HG03571 (cell line): ENCODE data around the gene CLASRP.
"Not testable (repeated sequence)": the region's sequence is repeated elsewhere in the genome, so short reads cannot be mapped to it uniquely, and the experiment has no call there.

Experiments
- ATAC-seq: cut with Tn5 transposase; IDR thresholded peaks from one replicate; pipeline ENCODE4 v1.9.1; 2021; ENCODE audit not compliant: unreplicated experiment

Gene CLASRP, protein sequence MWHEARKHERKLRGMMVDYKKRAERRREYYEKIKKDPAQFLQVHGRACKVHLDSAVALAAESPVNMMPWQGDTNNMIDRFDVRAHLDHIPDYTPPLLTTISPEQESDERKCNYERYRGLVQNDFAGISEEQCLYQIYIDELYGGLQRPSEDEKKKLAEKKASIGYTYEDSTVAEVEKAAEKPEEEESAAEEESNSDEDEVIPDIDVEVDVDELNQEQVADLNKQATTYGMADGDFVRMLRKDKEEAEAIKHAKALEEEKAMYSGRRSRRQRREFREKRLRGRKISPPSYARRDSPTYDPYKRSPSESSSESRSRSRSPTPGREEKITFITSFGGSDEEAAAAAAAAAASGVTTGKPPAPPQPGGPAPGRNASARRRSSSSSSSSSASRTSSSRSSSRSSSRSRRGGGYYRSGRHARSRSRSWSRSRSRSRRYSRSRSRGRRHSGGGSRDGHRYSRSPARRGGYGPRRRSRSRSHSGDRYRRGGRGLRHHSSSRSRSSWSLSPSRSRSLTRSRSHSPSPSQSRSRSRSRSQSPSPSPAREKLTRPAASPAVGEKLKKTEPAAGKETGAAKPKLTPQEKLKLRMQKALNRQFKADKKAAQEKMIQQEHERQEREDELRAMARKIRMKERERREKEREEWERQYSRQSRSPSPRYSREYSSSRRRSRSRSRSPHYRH

DNA sequence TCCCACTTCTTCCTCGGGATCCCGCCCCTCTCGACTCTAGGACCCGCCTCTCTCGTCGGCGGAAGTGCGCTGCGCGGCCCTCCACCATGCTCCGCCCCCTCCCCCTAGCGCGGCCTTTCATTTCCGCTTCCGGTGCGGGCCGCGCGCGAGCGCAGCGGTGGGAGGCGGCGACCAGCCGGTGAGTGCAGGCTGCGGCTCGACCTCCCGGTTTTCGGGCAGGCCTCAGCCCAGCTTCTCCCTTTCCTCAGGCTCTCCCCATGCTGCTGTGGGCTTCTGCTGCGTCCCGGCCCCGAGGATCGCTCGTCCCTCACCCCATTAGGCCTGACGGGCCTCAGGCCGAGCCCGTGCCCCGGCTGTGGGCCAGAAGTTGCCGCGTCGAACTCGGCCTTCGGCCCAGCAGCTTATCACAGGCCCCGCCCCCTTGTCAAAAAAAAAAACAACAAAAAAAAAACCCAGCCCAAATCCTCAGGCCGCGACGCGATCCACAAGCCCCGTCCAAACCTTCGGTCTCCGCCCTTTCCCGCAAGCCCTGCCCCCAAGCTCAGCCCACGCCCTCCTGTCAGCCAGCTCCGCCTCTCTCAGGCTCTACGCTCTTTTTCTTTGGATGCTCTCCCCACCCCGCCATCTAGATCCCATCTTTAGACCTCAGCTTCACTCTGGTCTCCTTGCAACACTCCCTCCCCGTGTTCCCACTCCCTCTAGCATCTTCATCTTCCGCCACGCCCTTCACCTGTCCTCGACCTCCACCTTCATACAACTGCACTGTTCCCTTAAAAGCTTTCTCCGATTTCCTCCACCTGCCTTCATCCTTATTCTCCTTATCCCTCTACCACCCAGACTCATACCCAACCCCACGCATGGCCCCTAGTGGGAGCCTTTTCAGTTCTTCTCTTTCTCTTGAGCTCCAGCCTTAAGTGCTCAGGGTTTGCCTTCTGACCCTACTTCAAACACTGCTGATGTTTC lies at the start of gene CLASRP:
CLASRP (plus strand) TSS at position 115 of the 963 bp plus-strand sequence. CDS start 1,168 bp downstream, outside the sequence.
- ATAC-seq: peak; percentile 78

DNA sequence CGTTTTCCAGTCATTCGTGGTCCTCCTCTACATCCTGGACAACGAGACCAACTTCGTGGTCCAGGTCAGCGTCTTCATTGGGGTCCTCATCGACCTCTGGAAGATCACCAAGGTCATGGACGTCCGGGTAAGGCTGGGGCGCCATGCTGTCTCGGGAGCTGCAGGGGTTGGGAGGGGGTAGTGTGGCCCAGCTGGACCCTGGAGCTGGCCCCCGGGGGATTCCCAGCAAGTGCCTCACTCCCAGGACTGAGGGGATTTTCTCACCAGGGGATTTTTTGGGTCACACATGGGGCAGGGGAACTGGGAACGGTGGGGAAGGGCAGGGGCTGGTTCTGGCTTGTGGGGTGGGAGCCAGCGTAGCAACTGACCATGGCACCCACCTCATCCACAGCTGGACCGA lies 48.4 kb upstream of the CLASRP start:
- ATAC-seq: no peak

DNA sequence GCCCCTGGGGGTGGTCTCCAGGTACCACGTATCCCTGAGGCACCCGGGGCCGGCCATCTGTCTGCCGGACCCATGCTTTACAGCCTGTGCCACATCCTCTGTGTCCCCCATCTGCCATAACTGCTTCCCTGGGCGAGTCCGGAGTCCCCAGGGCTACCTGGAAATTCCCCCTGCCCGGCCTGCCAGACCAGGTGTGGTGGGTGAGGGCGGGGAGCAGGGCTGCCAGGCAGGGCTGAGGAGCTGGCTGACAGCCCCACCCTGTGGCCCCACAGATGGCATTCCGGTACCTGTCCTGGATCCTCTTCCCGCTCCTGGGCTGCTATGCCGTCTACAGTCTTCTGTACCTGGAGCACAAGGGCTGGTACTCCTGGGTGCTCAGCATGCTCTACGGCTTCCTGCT lies 47.9 kb upstream of the CLASRP start:
- no peak for ATAC-seq

DNA sequence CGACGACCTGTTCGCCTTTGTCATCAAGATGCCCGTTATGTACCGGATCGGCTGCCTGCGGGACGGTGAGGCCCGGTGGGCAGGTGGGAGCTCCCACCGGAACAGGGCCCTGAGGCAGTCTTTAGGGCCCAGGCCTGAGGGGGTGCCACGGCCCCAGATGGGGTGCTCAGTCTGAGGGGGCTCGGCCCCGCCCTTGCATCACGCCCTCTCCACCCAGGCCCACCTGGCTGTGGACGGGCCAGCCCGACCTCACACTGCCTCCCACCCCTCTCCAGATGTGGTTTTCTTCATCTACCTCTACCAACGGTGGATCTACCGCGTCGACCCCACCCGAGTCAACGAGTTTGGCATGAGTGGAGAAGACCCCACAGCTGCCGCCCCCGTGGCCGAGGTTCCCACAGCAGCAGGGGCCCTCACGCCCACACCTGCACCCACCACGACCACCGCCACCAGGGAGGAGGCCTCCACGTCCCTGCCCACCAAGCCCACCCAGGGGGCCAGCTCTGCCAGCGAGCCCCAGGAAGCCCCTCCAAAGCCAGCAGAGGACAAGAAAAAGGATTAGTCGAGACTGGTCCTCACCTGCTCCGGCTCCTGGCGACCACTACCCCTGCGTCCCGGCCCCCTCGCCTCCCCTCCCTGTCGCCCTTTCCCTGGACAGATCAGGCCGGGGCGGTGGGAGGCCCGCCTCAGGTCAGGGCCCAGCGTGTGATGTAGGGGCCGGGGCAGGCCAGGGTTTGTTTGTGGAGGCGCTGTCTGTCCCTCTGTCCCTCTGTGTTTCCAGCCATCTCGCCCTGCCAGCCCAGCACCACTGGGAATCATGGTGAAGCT lies 46.3 kb upstream of the CLASRP start:
- no peak for ATAC-seq

DNA sequence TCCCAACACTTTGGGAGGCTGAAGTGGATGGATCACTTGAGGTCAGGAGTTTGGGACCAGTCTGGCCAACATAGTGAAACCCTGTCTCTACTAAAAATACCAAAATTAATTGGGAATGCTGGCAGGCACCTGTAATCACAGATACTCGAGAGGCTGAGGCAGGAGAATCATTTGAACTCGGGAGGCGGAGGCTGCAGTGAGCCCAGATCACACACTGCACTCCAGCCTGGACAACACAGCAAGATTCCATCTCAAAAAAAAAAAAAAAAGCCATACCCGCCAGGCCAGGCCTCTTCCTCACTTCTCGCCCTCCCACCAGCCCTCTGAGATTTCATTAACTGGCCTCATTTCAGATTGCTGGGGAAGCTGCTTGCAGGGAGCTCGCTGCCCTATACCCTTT lies 45.3 kb upstream of the CLASRP start:
- ATAC-seq: no peak

DNA sequence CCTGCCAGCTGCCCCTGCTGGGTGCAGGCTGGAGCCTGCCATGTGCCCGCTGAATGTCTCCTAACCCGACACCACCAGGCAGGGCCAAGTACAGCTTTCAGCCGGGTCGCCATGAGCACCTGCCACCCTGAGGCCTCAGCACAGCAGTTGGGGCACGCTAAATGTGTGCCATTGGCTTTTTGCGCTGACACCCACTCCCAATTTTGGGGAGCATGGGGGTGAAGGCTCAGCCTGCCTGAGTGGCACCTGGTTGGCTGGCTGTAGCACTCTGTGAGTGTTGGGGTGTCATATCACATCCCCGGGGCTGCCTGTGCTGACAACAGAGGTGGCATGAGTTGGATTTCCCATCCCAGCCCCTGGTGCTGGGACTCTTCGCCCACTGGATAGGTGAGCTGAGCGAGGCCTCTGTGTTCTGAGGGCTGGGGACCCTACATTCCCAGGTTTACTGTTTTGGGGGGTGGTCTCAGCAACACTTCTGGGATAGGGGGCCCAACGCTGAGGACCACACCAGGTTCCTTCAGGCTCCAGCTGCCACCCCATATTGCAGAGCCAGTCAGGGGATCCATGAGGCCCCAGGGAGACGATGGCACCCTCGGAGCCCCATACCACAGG lies 44.8 kb upstream of the CLASRP start:
- no peak for ATAC-seq

DNA sequence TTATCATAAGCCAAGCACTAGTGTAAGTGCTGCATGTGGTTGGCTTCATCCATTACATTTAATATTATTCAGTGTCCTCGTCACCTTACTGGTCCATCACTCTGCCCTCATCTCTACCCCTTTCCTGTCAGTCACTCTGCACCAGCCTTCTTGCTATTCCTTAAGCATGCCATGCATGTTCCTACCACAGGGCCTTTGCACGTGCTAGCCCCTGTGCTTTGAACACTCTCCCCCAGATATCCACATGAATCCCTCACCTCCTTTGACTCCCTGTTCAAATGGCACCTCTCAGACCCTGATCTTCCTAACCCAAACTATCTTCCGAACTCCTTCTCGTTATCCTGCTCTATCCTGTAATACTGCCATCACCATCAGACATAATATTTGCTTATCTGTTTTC lies 40.8 kb upstream of the CLASRP start:
- ATAC-seq: no peak

DNA sequence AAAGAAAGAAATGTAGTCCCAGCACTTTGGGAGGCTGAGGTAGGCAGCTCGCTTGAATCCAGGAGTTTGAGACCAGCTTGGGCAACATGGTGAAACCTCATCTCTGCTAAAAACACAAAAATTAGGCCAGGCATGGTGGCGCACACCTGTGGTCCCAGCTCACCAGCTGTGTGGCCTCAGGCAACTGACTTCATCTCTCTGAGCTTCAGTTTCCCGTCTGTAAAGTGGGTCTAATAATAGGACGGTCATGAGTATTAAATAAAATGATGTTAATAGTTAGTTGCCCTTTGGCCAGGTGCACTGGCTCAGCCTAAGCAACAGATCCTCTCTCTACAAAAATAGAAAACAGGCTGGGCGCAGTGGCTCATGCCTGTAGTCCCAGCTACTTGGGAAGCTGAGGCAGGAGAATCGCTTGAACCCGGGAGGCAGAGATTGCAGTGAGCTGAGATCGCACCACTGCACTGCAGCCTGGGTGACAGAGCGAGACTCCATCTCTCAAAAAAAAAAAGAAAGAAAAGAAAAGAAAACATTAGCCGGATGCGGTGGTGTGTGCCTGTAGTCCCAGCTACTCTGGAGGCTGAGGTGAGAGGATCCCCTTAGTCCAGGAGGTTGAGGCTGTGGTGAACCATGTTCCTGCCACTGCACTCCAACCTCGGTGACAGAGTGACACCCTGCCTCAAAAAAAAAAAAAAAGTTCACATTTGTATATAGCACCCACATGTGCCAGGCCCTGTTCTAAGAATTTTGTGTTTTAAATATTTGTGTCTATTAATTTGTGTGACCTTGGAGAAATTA lies 39.5 kb upstream of the CLASRP start:
- ATAC-seq: not testable (repeated sequence)

DNA sequence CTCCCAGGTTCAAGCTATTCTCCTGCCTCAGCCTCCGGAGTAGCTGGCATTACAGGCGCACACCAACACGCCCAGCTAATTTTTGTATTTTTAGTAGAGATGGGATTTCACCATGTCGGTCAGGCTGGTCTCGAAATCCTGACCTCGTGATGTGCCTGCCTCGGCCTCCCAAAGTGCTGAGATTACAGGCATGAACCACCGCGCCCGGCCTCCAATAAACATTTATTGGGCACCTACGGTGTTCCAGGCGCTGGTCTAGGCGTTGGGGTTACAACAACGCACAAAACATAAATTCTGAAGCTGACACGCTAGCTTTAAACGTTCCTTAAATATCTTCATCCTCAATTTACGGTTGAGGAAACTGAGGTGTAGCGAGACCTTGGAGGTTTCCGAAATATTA lies 38.2 kb upstream of the CLASRP start:
- not testable (repeated sequence) for ATAC-seq

DNA sequence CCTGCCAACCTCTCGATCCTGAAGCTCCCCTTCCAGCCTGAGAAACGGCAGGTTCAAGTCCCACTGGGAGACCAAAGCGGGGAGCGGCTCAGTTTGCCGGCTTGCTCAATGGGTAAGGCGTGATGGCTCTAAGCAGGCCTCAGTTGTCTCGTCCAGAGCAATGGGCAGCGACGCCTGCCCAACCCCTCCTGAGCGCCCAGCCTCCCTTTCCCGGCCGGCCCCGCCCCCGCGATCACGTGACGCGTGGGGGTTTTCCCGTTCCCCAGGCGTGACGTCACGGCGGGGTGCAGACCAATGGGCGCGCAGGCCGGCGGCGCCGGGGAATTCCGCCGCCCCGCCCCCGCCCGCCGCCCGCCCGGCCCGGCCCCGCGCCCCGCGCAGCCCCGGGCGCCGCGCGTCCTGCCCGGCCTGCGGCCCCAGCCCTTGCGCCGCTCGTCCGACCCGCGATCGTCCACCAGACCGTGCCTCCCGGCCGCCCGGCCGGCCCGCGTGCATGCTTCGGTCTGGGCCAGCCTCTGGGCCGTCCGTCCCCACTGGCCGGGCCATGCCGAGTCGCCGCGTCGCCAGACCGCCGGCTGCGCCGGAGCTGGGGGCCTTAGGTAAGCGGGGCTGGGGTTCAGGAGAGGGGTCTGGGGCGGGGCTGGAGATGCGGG lies 37.6 kb upstream of the CLASRP start, which contains the start of gene RELB:
RELB (plus strand) TSS at position 378 of the 653 bp plus-strand sequence; CDS start at position 494, 116 bp downstream.
- peak; percentile 46 for ATAC-seq

DNA sequence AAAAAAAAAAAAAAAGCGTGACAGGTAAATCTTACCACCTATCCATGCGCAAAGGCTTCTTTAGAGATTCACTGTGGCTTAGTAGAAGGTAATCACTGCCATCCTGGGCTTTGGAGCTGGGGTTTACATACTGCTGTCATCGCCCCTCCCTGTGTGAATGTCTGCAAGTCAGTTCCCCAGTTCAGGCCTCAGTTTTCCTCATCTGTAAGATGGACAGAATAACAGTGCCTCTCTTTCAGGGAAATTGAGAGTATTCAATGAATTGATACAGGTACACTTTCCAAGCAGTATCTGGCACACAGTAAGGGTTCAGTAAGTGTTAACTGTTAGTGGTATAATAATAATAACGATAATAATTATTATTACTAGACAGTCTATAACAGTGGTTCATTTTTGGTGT lies 35.4 kb upstream of the CLASRP start:
- no peak for ATAC-seq

DNA sequence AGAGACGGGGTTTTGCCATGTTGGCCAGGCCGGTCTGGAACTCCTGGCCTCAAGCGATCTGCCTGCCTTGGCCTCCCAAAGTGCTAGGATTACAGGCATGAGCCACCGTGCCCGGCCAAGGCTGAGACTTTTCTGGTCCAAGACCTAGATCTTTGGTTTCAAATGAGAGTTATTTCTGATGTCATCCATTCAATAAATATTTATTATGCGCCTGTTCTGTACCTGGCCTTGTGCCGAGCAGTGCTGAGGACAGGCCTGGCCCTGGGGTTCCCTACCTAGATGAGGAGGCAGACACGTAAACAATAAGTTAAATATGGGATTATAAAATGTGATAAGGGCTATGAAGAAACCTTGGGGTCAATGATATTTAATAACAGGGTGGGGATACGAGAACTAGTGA lies 33.1 kb upstream of the CLASRP start:
- ATAC-seq: no peak

DNA sequence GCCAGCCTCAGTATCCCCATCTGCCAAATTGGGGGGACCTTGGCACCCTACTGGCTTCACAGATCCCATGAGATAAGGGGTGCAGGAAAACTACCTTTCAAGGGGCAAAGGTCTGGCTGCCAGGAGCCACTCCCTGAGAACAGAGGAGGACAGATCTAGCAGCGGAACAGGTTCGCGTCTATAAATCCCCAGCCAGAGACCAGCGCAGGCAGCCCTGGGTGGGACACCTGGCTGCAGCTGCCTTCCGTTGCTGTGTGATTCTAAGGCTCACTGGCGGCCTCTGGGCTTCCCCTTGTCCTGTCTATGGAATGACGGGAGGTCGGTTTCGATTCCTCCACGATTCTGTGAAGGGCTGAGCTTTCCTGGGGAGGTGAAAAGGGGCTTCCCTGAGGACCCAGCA lies 30.3 kb upstream of the CLASRP start:
- ATAC-seq: no peak

DNA sequence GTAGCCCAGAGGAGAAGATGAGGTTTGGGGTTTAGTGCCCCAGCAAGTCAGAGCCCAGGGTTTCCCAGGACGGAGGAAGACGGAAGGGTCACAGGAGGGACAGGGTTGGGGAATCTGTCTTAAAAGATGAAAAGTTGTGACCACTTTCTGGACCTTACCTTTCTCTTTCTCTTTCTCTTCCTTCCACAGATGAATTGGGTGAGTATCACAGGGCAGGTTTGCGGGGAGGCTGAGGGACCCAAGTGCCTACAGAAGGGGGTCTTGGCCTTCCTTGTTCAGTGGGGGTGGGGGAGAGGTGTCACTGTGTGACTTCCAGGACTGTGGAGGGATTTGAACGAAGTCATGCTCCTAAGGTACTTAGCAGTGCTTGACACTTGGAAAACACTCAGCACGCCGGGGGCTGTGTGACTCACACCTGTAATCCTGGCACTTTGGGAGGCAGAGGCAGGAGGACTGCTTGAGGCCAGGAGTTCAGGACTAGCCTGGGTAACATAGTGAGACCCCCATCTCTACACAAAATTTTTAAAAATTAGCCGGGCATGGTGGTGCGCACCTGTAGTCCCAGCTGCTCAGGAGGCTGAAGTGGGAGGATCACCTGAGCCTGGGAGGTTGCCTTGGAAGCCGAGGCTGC lies 29.1 kb upstream of the CLASRP start:
- no peak for ATAC-seq

DNA sequence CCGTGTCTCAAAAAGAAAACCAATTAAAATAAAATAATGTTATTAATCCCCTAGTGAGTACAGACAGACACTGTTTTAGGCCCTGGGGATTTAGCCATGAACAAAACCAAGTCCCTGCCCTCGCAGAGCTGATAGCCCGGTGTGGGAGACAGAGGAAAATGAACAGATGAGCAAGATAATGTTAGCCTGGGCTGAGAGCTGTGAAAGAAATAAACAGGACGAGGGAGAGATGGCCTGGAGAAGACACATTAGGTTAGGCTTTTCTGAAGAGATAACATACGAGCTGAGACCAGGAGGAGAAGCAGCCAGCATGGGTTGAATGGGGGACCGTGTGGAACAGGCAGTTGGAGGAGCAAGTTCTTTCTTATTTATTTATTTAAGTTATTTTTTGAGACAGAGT lies 28.5 kb upstream of the CLASRP start:
- ATAC-seq: no peak

DNA sequence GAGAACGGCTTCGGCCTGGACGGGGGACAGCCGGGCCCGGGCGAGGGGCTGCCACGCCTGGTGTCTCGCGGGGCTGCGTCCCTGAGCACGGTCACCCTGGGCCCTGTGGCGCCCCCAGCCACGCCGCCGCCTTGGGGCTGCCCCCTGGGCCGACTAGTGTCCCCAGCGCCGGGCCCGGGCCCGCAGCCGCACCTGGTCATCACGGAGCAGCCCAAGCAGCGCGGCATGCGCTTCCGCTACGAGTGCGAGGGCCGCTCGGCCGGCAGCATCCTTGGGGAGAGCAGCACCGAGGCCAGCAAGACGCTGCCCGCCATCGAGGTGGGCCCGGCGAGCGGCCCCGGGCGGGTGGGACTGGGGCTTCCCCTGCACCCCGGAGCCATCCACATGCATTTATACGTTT lies 26.9 kb upstream of the CLASRP start:
- ATAC-seq: no peak

DNA sequence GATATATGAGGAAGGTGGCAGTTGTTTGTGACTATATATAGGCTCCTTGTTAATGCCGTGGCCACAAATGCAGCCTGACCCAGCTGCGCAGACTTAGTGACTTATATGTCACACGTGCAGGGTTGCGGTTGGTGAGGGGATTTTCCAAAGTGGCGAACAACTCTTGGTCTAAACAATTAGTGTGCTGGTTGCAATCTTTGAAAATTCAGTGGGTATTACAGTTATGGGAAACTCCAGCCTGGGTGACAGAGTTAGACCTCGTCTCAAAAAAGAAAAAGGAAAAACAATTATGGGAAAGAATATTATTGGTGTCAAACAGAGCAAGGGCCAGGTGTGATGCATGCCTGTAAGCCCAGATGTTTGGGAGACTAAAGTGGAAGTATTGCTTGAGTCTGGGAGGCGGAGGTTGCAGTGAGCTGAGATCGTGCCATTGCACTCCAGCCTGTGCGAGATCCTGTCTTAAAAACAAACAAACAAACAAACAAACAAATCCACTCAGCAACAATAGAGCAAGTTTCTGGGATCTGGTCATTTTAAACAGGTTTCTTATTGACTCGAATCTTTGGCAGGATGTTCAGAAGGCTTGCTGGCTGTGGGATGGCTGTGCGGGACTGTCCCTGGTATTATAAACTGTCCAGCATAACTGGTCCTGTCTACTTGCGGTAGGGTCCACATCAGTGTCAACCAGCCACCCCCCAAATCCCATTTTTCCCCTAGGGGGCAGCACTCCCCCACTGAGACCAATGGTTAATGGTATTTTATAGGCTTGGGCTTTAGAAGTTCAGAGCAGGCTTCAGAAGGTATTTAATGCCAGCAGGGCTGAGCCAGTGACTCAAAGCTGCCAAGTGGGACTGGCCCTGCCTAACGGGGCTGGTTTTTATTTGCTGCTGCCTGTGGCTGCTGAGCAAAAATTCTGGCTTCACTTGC lies 22.2 kb upstream of the CLASRP start:
- ATAC-seq: peak; percentile 65
